GM21526 (cell line): ENCODE measurements around the gene MFN1.
"Not testable (repeated sequence)": the region's sequence is repeated elsewhere in the genome, so short reads cannot be mapped to it uniquely, and the experiment has no call there.

Experiments
- ATAC-seq: cut with Tn5 transposase; IDR thresholded peaks from one replicate; pipeline ENCODE4 v1.9.1; 2021; ENCODE audit warnings: moderate library complexity; ENCODE audit not compliant: unreplicated experiment, low FRiP score

Gene MFN1

DNA sequence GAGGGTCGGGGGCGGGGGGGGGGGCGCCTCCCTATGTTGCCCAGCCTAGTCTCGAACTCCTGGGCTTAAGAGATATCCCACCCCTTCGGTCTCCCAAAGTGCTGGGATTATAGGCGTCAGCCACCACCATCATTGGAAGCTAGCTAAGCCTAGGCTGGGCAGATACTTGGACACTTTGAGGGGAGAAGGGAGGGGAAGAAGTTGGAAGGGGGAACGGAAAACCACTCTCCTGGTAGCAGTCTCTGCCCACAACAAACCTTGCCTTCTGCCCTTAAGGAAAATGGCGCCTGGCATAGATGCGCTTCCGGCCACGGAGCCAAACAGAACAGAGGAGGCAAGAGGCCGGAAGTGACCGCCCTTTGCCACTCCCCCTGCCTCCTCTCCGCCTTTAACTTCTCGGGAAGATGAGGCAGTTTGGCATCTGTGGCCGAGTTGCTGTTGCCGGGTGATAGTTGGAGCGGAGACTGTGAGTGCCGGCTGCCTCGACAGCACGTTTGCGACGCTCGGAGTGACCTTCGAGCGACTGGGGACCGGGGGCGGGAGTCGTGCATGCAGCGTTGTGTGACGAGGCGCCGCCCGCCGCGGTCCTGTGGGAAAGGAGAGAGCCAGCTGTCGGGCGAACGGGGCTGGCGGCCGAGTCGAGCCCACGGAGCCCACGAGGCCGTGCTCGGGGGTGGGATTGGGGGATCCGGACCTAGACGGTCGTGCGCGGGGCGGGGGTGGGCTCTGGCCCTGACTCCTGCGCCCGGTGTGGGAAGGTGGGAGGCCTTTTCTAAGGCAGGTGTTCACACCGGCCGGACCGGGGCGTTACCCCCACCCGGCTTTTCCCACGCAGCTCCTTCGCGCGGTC is at the start of gene MFN1:
Gene MFN1, plus strand, starts transcription at position 365 of the 850 bp plus-strand sequence. CDS start 1,143 bp downstream, outside the sequence.
- ATAC-seq = peak; percentile 90

DNA sequence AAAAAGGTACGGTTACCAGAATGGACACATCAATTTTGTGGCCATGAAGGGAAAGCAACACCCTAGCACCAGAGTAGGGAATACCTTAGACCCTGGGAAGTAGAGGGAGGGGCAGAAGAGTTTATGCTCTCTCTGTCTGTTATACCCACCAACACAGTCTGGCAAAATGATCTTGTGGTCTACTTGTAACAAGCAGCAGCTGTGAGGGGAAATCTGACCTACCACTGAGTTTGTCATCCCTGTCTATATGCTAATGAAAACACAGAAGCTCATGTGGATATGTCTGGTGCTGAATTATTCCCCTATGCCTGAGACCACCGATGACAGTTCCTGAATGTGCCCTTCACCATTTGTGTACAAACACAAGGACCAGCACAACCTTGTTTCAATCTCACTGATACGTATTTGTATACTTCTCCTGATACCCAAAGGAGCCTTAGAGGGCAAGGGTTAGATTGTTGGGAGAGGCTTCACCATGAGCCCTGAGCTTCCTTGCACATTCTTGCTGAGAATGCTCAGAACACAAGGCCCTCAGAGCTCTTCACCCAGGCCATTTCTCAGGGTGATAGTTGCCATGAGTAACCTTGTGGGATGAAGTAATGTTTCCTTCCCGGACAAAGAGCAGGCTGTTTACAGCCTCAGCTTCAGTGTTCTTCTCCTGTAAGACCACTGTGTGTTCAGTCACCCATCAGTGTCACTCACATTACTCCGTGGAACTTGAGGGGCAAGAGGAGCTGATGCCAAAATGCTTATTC is 49.4 kb upstream of the MFN1 start:
- ATAC-seq = no peak

DNA sequence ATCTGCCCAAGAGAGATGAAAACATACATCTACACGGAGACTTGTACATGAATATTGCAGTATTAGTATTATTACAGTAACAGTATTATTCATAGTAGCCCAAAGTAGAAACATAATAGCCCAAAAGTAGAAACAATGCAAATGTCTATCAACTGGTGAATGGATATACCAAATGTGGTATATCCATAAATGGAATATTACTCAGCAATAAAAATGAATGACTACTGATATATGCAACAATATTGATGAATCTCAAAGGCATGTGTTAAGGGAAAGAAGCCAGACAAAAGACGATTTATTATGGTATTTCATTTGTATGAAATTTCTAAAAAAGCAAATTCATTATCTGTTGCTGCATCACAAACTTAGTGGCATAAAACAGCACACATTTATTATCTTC is 48.2 kb upstream of the MFN1 start:
- ATAC-seq = no peak

DNA sequence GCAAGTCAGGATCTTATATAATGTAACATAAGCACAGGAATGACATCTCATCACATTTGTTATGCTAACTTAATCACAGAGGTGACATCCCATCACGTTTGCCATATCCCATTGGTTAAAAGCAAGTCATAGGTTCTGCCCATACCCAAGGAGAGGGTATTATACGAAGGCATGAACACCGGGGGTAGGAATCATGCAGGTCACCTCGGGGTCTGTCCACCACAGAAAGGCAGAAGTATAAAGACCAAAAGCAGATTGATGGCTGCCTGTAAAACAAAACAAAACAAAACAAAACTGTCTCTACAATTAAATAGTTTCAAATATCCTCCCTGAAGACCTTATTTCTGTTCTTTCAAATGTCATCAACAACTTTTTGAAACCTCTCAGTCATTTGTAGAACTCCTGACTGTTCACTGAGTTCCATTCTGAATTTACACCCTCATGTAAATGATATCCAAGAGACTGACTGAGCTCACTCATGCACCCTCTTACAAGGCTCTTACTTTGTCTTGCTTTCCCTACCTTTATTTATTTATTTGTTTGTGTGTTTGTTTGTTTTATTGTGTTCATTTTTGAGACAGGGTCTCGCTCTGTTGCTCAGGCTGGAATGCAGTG is 47.4 kb upstream of the MFN1 start:
- ATAC-seq = peak; percentile 62

DNA sequence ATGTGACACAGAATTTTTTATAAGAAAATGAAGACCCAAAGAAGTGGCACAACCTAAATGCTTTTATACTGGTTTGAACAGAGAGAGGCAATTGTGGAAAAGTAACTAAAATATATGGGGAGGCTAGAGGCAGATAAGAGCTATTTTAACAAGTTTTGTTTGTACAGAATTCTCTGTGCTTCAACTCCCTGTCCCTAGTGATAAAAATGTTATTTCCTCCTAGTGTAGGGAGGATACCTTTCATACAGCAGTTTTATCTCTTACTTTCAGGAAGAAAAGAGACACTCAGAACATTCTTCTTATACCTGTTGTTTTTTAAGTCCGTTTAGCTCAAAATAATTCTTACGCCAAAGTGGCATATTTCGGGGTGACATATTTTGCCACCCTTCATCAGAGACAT is 45.9 kb upstream of the MFN1 start:
- no peak for ATAC-seq

DNA sequence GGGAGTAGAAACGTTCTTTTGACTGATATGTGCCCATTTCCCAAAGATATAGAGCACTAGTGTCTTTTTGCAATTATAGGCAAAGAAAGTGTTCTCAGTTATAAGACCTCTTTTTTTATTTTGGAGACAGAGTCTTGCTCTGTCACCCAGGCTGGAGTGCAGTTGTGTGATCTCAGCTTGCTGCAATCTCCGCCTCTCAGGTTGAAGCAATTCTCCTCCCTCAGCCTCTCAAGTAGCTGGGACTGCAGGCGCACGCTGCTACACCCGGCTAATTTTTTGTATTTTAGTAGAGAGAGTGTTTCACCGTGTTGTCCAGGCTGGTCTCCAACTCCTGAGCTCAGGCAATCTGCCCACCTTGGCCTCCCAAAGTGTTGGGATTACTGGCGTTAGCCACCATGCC is 45.4 kb upstream of the MFN1 start:
- no peak for ATAC-seq

DNA sequence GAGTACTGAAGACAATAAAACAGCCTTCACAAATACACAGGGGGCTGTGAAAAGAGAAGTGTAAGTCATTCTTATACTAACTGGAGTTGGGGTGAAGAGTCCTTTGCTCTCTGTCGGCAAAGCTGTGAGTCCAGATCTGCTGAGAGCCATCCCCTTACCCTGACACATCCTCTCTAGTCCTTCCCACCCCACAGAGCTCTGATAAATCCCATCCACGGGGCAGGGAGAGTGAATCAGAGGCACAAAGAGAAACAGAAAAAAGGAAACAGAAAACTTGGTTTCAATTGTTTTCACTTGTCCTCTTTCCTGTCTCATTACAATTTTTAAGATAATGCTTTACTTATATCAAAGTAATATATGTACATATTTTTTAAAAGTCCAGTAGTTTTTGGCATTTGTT is 42.9 kb upstream of the MFN1 start:
- no peak for ATAC-seq

DNA sequence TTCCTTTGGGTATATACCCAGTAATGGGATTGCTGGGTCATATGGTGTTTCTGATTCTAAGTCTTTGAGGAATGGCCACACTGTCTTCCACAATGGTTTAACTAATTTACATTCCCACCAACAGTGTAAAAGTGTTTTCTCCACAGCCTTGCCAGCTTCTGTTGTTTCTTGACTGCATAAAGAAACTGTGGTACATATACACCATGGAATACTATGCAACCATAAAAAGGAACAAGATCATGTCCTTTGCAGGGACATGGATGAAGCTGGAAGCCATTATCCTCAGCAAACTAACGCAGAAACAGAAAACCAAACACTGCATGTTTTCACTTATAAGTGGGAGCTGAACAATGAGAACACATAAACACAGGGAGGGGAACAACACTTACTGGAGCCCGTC is 40.1 kb upstream of the MFN1 start:
- not testable (repeated sequence) for ATAC-seq

DNA sequence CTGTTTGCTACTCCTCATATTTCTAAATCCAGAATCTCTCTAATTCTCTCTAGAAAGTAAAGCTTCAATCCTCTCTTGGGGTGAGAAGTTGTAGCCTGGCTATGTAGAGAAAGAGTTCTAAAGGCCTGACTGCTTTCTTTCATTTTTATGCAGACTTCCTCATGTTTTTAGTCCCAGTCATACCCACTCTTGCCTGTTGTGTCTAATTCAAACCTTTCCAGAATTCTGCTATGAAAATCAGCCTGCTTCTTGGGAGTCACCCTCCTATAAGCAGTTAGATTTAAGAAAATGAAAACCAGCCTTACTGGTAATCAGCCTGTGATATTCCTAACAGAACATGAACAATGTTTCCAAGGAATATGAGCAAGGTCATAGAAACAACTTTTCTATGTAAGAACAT is 39.5 kb upstream of the MFN1 start:
- no peak for ATAC-seq

DNA sequence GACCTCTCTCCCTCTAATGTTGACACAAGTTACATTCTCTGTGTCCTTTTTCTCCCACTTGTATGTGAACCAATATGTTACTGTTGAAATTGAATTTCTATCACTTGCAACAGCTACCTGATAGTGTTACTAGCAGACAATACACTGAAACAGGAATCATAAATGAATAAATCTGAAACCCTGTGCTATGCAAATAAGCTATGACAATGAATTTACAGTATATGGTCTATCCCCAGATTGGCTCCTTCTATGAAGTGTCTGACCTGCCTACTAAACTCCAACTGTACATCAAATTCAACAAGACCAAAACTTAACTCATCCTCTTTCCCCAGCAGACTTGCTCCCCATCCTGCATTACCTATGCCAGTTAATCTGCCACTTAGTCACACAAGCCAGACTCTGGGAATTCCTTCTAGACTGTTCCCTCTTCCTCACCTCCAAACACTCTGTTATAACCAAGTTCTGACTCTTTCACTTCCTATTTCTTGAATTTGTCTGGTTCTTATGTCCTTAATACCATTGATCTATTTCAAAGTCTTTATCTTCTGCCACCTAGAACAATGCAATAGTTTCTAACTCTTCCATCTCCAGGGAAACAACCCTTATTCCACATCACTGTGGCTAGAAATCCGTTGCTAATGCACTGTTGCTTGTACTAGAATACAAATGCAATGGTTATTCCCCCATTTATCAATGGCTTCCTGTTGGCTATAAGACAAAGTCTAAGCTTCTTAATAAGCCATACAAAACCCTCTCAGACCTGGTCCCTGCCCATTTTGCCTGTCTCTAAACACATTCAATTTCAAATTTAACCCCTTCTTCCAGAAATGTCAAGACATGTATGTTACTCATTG is 38.1 kb upstream of the MFN1 start:
- ATAC-seq = peak; percentile 96

DNA sequence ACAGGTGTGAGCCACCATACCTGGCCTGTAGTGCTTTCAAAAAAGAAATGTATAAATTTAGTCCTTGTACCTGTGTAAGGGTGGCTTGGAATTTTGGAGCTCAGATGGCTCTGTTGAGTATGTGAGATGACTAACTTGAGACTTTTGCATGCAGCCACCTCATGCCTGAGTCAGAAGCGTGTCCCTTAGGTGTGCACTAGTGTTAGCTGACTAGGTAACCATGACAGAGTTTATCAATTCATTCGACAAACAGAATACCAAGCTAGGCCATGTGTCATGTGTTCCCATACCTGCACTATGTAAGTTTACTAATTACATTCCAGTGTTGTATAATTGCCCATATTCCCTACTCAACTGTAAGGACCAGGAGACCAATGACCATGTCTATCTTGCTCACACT is 28.6 kb upstream of the MFN1 start:
- ATAC-seq = no peak

DNA sequence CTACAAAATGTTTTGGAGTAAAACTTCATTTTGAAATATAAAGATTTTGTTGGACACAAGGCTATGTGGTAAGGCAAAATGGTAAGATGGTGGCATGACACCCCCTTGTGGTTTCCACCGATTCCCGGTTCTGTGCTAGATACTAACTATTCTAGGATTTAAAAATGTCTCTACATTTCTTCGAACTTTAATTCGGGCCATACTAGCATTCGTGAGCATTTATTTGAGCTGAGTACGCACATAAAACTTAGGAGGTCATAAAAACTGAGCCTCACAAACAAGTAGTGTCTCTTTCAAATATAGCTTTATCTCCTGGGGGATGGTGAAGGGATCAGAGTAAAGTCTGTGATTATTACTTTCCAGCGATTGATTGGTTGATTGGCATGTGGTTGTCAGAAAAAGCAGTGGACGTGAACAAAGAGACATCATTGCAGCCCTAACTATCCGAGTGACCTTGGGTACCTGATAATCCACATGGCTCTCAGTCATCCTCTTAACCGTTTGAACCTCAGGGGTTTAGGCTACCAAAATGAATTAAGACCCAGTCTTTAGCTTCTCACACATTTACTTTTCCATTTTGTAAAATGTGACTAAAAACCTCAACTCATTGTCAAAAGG is 25.7 kb upstream of the MFN1 start:
- ATAC-seq = no peak

DNA sequence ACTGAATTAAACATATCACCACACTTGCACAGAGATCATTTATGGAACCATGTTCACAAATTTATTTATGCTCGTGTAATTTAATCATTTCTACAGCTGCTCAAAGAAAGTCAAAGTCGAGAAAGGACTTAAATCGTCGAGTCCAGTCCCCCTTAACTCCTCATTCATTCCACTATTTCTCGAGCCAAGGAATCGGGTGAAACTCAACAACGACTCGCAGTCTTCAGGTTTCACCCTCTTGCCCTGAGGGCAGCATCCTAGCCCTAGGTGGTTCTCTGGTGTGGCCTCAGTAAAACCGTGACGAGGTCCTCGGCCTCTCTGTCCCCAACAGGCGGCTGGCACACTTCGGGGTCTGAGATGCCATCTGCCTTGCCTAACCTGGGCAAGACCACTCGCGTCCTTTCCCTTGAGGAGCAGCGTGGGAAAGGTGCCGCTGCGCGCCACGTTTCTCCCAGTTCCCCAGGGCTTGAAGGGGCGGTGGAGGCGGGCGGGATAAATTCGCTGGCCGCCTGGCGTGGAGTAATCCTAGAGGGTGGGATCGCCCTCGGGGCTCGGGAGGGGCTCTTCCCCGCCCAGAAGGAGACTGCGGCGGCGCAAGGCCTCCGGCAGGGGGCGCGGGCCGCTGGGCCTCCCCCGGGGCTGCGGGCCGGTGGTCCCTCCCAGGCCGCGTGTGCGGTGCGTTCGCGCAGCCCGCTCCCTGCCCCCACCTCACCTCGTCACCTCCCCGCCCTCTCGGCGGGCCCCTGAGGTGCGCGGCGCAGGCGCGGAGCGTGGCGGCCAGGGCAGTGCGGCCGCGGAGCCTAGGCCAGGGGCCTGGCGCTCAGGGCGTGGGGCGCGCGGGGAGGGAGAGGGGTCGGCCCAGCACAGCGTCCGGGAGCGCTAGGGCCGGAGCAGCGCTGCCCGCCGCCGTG is 25.0 kb upstream of the MFN1 start, which contains the start of gene ZNF639:
Gene ZNF639, plus strand, starts transcription at position 746 of the 911 bp plus-strand sequence. CDS start 5,263 bp downstream, outside the sequence.
- ATAC-seq = peak; percentile 65

DNA sequence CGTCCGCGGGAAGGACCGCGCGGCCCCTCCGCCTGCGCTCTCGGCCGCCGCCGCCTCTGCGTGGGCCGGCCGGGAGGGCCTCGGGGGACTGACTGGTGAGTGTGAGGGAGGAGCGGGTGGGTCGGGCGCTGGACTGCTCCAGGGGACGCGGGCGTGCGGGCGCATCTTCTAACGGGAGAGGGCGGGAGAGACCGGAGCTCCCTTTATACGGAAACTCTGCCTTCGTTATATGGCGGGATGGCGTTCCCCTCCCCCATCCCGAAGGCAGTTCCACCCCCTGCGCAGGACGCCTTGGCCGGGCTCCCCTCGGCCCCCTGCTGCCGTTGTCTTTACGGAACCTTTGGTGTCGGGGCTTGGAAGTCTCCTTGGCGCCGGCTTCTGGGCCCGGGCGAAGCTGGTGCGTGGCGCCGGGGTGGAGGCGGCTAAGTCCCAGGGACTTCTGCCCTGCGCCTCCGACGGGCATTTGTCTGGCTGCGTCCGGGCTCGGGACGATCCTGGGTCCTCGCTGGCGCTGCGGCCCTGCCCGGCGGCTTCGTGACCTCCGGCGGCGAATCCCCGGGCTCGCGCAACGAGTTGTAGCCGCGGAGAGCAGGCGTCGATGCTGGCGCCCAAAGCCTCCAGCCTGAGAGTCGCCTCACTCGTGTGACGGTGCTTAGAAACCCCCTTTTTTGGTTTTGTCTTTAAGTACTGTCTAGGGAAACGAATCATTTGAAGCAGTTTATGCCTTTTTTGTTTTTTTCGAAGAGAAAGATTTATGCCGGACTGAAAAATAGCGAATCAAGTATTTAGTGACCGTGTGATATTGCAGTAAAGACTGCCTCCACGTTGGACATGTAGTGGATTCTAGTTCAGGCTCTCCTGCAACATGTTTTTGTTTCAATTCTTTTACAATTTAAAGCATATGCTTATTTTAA is 24.1 kb upstream of the MFN1 start:
- ATAC-seq = peak; percentile 37

DNA sequence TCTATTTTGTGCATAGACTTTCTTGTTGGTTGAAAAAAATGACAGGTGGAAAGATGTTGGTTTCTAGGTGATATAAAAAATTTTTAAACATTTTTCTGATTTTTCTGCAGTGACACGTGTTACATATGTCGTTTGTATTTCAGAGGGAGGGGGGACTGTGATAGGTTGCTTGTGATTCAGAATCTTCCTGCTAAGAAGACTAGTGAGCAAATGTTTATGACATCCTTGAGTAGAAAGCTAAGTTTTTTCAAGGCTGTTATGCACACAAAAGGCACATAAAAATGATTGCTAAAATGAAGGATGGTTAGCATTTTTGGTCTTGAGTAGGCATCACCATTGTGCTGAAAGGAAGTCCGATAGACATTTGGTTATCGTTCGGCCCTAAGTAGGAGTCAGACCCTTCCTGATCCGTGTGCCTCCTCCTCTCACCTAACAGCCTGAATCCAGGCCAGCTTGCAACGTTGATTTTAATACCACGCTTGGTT is 23.2 kb upstream of the MFN1 start:
- ATAC-seq = no peak

DNA sequence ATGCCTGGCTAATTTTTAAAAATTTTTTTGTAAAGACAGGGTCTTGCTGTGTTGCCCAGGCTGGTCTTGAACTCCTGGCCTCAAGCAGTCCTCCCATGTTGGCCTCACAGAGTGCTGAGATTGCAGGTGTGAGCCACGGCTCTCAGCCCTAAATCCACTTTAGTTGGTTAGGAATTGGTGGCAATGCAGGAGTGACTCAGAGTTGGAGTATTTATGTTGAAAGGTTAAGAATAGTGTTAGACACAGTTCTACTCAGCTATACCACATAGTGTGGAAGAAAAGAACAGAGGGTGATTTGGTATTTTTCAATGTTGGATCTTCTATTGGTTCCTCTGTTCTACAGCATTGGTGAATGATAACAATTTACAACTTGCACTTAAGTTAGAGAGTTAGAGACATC is 17.1 kb upstream of the MFN1 start:
- no peak for ATAC-seq

DNA sequence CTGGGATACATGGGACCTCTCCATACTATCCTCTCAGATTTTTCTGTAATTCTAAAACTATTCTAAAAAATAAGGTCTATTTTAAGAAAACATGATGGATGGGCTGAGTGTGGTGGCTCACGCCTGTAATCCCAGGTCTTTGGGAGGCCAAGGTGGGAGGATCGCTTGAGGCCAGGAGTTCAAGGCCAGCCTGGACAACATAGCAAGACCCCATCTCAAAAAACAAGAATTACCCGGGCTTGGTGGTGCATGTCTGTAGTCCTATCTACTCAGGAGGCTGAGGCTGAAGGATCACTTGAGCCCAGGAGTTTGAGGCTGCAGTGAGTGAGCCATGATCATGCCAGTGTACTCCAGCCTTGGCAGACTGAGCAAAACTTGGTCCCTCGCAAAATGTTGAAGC is 15.3 kb upstream of the MFN1 start:
- no peak for ATAC-seq

DNA sequence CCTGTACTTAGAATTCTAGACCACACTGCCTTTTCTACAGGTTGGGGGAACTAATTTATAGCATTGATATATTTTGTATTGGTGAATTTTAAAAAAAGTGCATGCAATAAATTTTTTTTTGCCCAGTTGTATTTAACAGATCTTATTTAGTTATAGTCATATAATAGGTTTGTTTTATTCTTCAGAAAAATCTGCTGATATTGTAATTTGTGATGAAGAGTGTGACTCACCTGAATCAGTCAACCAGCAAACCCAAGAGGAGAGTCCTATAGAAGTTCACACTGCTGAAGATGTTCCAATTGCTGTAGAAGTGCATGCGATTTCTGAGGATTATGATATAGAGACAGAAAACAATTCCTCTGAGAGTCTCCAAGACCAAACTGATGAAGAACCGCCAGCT is 14.4 kb upstream of the MFN1 start:
- ATAC-seq = no peak
